GM19193 (cell line): ENCODE data around the gene GLT1D1.

Experiments
- POLR2A ChIP-seq: IDR thresholded peaks from 4 replicates; pipeline ENCODE4 v1.6.1; 2011; ENCODE audit not compliant: insufficient read depth, insufficient read length; ENCODE audit errors: extremely low read depth

Gene GLT1D1

GRCh38 chr12:128951448-128951847, 98.2 kb downstream of the GLT1D1 start:
- no peak for TF ChIP-seq POLR2A

GRCh38 chr12:128956755-128957154, 103.5 kb downstream of the GLT1D1 start:
- TF ChIP-seq POLR2A: no peak

GRCh38 chr12:128959901-128960300, 106.6 kb downstream of the GLT1D1 start:
- no peak for TF ChIP-seq POLR2A

GRCh38 chr12:128961308-128961902, 108.1 kb downstream of the GLT1D1 start:
- no peak for TF ChIP-seq POLR2A

- TF ChIP-seq POLR2A: no peak
These were observed 108.7 kb downstream of the GLT1D1 start for GRCh38 chr12:128961957-128962356.

- TF ChIP-seq POLR2A: no peak
These were observed 113.0 kb downstream of the GLT1D1 start for GRCh38 chr12:128966203-128966810.

GRCh38 chr12:128968668-128969067, 115.4 kb downstream of the GLT1D1 start:
- TF ChIP-seq POLR2A: no peak

GRCh38 chr12:128969480-128970055, 116.3 kb downstream of the GLT1D1 start:
- TF ChIP-seq POLR2A: no peak

GRCh38 chr12:128970110-128970509, 116.8 kb downstream of the GLT1D1 start:
- no peak for TF ChIP-seq POLR2A

GRCh38 chr12:128970941-128971340, 117.7 kb downstream of the GLT1D1 start:
- no peak for TF ChIP-seq POLR2A

GRCh38 chr12:128971802-128972201, 118.5 kb downstream of the GLT1D1 start:
- no peak for TF ChIP-seq POLR2A

- no peak for TF ChIP-seq POLR2A
These were observed 120.8 kb downstream of the GLT1D1 start for GRCh38 chr12:128973883-128974681.

- no peak for TF ChIP-seq POLR2A
These were observed 121.6 kb downstream of the GLT1D1 start for GRCh38 chr12:128974881-128975280.

GRCh38 chr12:128976120-128976738, 123.0 kb downstream of the GLT1D1 start:
- TF ChIP-seq POLR2A: no peak

- TF ChIP-seq POLR2A: no peak
These were observed 124.2 kb downstream of the GLT1D1 start for GRCh38 chr12:128977441-128977840.
